ENCODE measurements around the gene MAGEA3.

- no peak for TF ChIP-seq CTCF (IDR thresholded peaks at IDR 0.05; ENCODE audit: low read length)
- TF ChIP-seq EZH2 (optimal IDR thresholded peaks at IDR 0.05; ENCODE audit: low read depth, low read length), result no peak
Observed at GRCh38 chrX:152738560-152738959, 40.0 kb downstream of the MAGEA3 start.
